Measurements from ENCODE around the gene SRGAP1. TPM values are rescaled to one million over a fixed set of nuclear protein-coding genes. Genes with fewer than 3 reads are reported as not detected.

Gene SRGAP1
- total and polyA plus RNA-seq, 2 of the 4 experiments (the other 2 are of a cell fraction), result 10.0 to 10.2 TPM

- no peak overlapping the region for H4K5ac ChIP-seq (ENCODE audit: low read depth, low read length)
- no peak for TF ChIP-seq FOS (IDR thresholded peaks at IDR 0.05; ENCODE audit: low read depth, low read length)
- TF ChIP-seq BHLHE40 (IDR thresholded peaks at IDR 0.05; ENCODE audit: low read depth, low read length), result no peak
- TF ChIP-seq MAZ (IDR thresholded peaks at IDR 0.05; ENCODE audit: borderline replicate concordance, low read depth, low read length), result no peak
- no peak; the same call in 1 of the 2 replicates for TF ChIP-seq USF2 (IDR thresholded peaks at IDR 0.05; ENCODE audit: low read depth, low read length)
- no peak for TF ChIP-seq POLR2A (IDR thresholded peaks at IDR 0.05; ENCODE audit: low read depth, low read length)
- TF ChIP-seq SMC3 (IDR thresholded peaks at IDR 0.05; ENCODE audit: low read depth, low read length), result no peak
- TF ChIP-seq RAD21 (IDR thresholded peaks at IDR 0.05; ENCODE audit: low read length), result no peak
- TF ChIP-seq ELK1 (IDR thresholded peaks at IDR 0.05; ENCODE audit: borderline replicate concordance, low read depth, low read length), result no peak
- no peak for TF ChIP-seq NFE2L2 (IDR thresholded peaks at IDR 0.05; ENCODE audit: low read depth, low read length)
- no peak for TF ChIP-seq MAFK (IDR thresholded peaks at IDR 0.05; ENCODE audit: low read depth, low read length)
- no peak for TF ChIP-seq CTCF (conservative IDR thresholded peaks at IDR 0.05; ENCODE audit: low read depth, low read length)
- no peak for TF ChIP-seq RCOR1 (IDR thresholded peaks at IDR 0.05; ENCODE audit: insufficient replicate concordance, low read length)
- no peak for TF ChIP-seq RFX5 (IDR thresholded peaks at IDR 0.05; ENCODE audit: low read depth, low read length)
- no peak overlapping the region for H4K8ac ChIP-seq (ENCODE audit: low read depth in 2 of 2, low read length in 2 of 2)
- peaks cover 14 to 66% of the 10 kb centered on the region in 2 experiments for H3K79me1 ChIP-seq (ENCODE audit: low read depth in 1 of 2, low read length in 2 of 2)
- no peak overlapping the region for H3K4me2 ChIP-seq (ENCODE audit: low read depth, low read length)
- H2AK9ac ChIP-seq (replicated peaks; ENCODE audit: low read depth, low read length, poor library complexity), result no peak overlapping the region
- ATAC-seq (ENCODE audit: low read depth), result no peak; the same call in 1 of the 2 replicates
- H3K4ac ChIP-seq (ENCODE audit: low read depth, low read length), result no peak overlapping the region
- in situ Hi-C loops (cut with MboI; ENCODE audit: low sequenced_read_pairs) (no loop called here), dilution Hi-C loops (cut with HindIII; ENCODE audit: low sequenced_read_pairs, unreplicated experiment) (no loop called here), intact Hi-C loops (cut with micrococcal nuclease) (no loop called here)
- no peaks in the 10 kb centered on the region for H3K9me3 ChIP-seq (ENCODE audit: control insufficient read depth, insufficient read depth, low read length)
- no peak overlapping the region for H3K56ac ChIP-seq (ENCODE audit: extremely low read depth, insufficient read depth, low read length)
- H2AFZ ChIP-seq (replicated peaks; ENCODE audit: low read length, poor library complexity), result no peak overlapping the region
- H3K18ac ChIP-seq (ENCODE audit: low read depth, low read length), result no peak overlapping the region
- no peak overlapping the region for H3K9ac ChIP-seq (ENCODE audit: low read depth, low read length)
- POLR2A ChIA-PET (ENCODE audit: unreplicated experiment), result interaction anchor here (0.7 kb wide), 1 partner anchor 495 kb away, joined by 4 read pairs; no protein-coding TSS in a partner anchor
- H3K4me1 ChIP-seq (ENCODE audit: control insufficient read depth, insufficient read depth, low read length), result peaks cover 2% of the 10 kb centered on the region; the same call in 1 of the 2 replicates
- no peak overlapping the region for H3K4me3 ChIP-seq (ENCODE audit: insufficient read depth, low read depth, low read length)
- H2AK5ac ChIP-seq (ENCODE audit: low read depth, low read length), result no peak overlapping the region
- 100% methylated on average over 1 of the region's 2 CpGs; no CpG with 5 or more reads in 1 of the 2 experiments for WGBS, 2 experiments (ENCODE audit: extremely low coverage in 2 of 2, insufficient read length in 1 of 2)
- CTCF ChIA-PET, result no interaction called here
- H2BK5ac ChIP-seq (ENCODE audit: low read depth, low read length, poor library complexity, severe bottlenecking), result no peak overlapping the region
- no peaks in the 10 kb centered on the region for H3K27me3 ChIP-seq (ENCODE audit: control insufficient read depth, insufficient read depth, low read length)
- peaks cover 54% of the 10 kb centered on the region for H4K20me1 ChIP-seq (ENCODE audit: insufficient read depth, low read length)
- no TSS peak for BruUV-seq (replicated peaks)
- peaks cover 9% of the 10 kb centered on the region for H3K36me3 ChIP-seq (ENCODE audit: control insufficient read depth, insufficient read depth, low read length)
- peak; percentile 59 for DNase-seq
- peaks cover 12% of the 10 kb centered on the region for H3K9me1 ChIP-seq (ENCODE audit: insufficient read depth, low read length)
- no peak overlapping the region for H2BK20ac ChIP-seq (ENCODE audit: low read depth, low read length)
- H3K27ac ChIP-seq (ENCODE audit: insufficient read depth, low read length), result no peak overlapping the region
- H2BK15ac ChIP-seq (ENCODE audit: low read depth, low read length), result no peak overlapping the region
- H3K14ac ChIP-seq (replicated peaks; ENCODE audit: low read depth, low read length), result no peak overlapping the region
- no peak overlapping the region for H4K91ac ChIP-seq (ENCODE audit: insufficient read depth, low read depth, low read length)
- H3K23ac ChIP-seq (ENCODE audit: low read depth, low read length), result no peak overlapping the region
- no peak overlapping the region for H2BK120ac ChIP-seq (ENCODE audit: low read depth, low read length)
Measured at GRCh38 chr12:63882844-63883243, 38.3 kb downstream of the SRGAP1 start.
